Omental fat pad (tissue), 4 donors: ENCODE results near the gene CCNB1. TPM values are rescaled to one million over a fixed set of nuclear protein-coding genes. Genes with fewer than 3 reads are reported as not detected.
A peak's percentile ranks its signal among the peaks of the same experiment; 100 is the strongest.

Experiments
- ATAC-seq: fragments of 150-250 bp; one replicate; pipeline ENCODE4 v1.9.1; 2016; ENCODE audit warnings: mild to moderate bottlenecking, moderate library complexity; ENCODE audit not compliant: low FRiP score
- DNase-seq: peaks from one replicate; pipeline ENCODE4 v3.0.0-alpha.2; 2019; ENCODE audit warnings: low spot score
- total RNA-seq, 4 donors: library from RNA; depleted of rRNA; stranded (reverse); fragments of >200 nt; gene quantifications; one replicate each; pipeline ENCODE4 v1.1.0, GENCODE V29; 2016
- TF ChIP-seq, protein P1 (sequence below), 3 donors: fragments of 450-650 bp; IDR thresholded peaks; one replicate each; pipeline ENCODE4 v1.5.1; 2016 to 2017; ENCODE audit warnings: antibody characterized with exemption in 3 of 3, mild to moderate bottlenecking in 3 of 3, moderate library complexity in 2 of 3

The CCNB1 gene
- total RNA-seq, 4 donors from 2014 or later = 1.9 to 11.9 (median 2.7) TPM

DNA sequence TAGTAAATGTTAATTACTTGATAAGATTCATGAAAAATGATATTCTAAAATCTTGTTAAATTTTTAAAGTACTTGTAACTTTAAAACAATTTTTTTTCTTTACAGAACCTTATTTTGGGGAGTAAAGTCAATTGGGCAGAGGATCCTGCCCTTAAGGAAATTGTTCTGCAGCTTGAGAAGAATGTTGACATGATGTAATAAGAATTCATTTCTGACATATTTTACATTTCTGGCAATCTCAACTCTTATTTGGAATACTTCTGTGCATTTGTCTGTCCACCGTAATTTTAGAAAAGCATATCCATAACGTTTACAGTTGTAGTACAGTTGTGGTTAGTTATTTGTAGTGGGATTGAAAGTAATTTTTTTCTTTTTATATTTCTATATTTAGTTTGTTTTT is 42.7 kb downstream of the CCNB1 start:
- ATAC-seq = no peak
- TF ChIP-seq, protein P1, sequence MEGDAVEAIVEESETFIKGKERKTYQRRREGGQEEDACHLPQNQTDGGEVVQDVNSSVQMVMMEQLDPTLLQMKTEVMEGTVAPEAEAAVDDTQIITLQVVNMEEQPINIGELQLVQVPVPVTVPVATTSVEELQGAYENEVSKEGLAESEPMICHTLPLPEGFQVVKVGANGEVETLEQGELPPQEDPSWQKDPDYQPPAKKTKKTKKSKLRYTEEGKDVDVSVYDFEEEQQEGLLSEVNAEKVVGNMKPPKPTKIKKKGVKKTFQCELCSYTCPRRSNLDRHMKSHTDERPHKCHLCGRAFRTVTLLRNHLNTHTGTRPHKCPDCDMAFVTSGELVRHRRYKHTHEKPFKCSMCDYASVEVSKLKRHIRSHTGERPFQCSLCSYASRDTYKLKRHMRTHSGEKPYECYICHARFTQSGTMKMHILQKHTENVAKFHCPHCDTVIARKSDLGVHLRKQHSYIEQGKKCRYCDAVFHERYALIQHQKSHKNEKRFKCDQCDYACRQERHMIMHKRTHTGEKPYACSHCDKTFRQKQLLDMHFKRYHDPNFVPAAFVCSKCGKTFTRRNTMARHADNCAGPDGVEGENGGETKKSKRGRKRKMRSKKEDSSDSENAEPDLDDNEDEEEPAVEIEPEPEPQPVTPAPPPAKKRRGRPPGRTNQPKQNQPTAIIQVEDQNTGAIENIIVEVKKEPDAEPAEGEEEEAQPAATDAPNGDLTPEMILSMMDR (IDR thresholded peaks at IDR 0.05) = no peak
- no peak for DNase-seq

DNA sequence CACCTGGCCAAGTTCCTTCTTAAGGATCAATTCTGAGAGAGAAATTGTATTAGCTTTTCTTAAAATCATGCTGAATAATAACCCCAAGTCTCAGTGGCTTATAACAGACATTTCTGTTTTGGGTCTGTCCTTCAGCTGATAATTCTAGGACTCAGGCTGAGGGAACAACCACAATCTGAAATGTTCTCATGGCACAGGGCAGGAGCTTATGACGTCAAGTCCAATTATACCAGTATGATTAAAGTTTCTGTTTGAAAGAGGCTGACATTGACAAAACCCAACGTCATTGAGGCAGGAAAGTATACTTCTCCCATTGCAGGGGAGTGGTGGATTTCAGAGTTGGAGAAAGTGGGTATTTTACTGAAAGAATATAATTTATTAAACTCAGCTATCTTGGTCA is 44.2 kb downstream of the CCNB1 start:
- TF ChIP-seq, protein P1 (IDR thresholded peaks at IDR 0.05) = no peak
- DNase-seq (no peak), ATAC-seq (no peak)

DNA sequence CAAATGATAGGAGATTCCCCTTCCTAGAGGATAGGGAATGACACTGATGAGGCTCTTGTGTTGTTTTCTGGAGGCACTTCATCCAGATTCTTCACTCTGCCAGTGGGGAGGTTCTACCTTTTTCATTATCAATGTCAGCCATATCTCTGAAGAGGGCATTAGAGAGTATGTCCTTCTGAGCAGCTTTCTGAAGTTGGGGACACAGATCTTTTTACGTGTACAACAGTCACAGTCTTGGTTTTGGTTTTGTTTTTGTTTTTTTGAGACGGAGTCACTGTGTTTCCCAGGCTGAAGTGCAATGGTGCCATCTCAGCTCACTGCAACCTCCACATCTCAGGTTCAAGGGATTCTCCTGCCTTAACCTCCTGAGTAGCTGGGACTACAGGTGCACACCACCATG is 45.1 kb downstream of the CCNB1 start:
- TF ChIP-seq, protein P1 (IDR thresholded peaks at IDR 0.05) = no peak
- no peak for DNase-seq
- no peak for ATAC-seq

DNA sequence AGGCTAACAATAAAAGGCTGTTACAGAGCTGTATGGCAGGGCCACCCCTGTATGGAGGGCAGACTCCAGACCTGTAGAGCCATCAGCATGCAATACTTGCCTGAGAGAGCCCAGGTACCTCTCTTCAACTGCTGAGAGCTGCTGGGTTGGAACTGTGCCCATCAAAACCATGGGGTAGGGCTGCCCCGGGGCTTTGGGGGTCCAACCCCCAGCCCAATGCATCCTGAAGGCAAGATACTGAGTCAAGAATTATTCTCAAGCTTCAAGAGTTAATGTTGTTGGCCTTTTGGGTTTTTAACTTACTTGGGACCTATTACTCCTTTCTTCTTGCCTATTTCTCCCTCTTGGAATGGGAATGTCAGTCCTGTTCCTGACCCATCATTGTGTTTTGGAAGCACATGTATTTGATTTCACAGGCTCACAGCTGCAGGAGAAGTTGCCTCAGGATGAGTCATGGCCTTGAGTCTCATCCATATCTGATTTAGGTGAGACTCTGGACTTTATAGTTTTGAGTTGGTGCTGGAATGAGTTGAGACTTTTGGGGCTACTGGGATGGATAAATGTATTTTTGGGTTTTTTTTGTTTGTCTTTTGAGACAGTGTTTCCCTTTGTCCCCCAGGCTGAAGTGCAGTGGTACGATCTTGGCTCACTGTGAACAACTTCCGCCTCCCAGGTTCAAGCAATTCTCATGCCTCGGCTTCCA is 46.7 kb downstream of the CCNB1 start:
- ATAC-seq (no peak), DNase-seq (no peak)
- TF ChIP-seq, protein P1 (IDR thresholded peaks at IDR 0.05) = no peak

DNA sequence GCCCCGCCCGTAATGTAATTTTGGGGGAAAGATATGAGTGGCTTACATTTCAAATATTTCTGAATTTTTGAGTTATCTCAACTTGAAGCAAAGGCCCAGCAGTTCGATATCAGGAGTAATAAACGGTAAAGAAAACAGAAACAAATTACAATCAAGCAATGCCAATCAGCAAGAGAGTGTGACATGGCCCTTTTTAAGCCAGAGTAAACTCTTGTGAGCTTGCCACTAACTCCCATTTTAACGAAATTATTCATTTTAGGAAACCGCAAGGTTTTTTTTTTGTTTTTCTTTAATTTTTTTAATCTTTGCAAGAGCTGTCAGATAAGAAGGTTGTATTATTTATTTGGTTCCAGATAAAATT is 50.2 kb downstream of the CCNB1 start:
- TF ChIP-seq, protein P1 (IDR thresholded peaks at IDR 0.05) = no peak
- DNase-seq = no peak
- no peak for ATAC-seq

DNA sequence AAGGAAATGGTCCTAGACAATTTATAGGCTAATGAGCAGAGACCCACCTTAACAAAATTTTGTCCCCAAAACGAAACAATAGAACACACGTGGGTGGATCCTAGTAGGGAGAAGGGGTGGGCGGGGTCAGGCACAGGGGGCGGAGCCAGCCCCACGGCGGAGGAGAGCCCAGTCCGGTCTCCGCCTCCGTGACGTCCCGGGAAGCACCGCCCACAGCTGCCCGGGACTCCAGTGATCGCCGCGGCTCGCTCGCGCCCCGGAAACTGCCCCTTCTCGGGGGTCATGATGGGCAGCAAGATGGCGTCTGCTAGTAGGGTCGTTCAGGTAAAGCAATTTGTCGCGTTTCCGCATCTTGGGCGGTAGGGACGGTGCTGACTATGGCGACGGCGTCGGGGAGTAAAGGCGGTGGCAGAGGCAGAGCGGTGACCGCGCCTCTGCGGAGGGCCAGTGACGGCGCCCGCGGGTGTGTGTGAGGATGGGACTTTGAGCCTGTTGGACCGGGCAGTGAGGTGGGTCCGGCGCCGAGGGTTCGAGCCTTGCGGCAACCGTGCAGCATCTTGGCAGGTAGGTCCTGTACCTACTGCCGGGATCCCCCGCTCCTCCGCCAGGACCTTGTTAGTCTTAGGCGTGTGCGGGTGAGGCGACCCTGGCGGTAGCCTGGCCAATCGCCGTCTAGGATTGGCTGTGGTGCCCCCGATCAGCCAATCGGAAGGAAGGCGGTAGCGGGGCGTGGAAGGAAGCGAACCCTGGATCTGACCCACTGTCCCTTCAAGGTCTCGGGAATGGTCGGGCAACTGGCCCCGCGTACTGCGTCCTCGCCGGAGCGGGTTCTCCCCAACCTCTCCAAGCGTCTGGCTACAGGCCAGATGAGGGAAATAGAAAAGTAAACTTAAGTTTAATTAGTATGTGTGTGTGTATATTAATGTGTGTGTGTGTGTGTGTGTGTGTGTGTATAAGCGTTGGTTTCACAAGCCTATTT is 50.9 kb downstream of the CCNB1 start:
- TF ChIP-seq, protein P1 (IDR thresholded peaks at IDR 0.05) = peak in 1 of 3 donors; percentile 33
- DNase-seq (peak; percentile 96), ATAC-seq (peak; percentile 100)
